ENCODE data around the gene AHDC1.
"Not testable (repeated sequence)": the region's sequence is repeated elsewhere in the genome, so short reads cannot be mapped to it uniquely, and the experiment has no call there.

Gene AHDC1

DNA sequence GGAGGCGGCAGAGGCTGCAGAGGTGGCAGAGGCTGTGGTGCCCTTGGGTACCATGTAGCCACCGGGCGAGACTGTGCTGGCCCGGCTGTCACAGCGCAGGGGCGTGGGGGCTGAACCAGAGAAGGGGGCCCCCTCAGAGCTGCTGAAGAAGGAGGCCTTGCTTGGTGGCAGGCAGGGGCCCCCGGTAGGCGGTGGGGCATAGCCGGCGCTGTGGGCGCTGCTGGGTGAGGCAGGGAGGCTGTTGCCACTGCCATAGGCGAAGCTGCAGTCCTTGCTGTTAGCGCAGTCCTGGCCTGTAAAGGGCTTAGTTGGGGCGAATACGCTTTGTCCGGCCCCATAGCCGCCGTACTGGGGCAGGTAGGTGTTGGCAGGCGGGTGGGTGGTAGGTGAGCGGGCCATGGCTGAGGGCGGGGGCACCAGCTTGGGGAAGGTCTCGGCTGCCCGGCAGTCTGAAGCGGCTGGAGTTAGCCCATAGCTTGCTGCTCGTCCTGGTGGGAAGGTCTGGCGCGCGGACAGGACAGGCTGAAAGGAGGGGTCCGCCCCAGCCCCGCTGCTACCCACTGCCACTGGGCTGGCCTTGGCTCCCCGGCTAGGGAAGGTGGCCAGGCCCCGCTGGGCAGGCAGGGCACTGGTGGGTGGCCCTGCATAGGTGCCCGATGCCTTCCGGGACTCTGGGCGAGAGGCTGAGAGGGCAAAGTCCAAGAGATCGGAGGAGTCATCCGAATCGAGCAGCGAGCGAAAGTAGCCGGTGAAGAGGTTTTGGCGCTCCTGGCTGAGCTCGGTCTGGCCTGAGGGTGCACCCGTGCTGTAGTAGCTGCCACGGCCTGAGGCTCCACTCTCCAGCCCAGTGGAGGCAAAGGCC, 54.9 kb downstream of the AHDC1 start:
- DNase-seq: no peak

DNA sequence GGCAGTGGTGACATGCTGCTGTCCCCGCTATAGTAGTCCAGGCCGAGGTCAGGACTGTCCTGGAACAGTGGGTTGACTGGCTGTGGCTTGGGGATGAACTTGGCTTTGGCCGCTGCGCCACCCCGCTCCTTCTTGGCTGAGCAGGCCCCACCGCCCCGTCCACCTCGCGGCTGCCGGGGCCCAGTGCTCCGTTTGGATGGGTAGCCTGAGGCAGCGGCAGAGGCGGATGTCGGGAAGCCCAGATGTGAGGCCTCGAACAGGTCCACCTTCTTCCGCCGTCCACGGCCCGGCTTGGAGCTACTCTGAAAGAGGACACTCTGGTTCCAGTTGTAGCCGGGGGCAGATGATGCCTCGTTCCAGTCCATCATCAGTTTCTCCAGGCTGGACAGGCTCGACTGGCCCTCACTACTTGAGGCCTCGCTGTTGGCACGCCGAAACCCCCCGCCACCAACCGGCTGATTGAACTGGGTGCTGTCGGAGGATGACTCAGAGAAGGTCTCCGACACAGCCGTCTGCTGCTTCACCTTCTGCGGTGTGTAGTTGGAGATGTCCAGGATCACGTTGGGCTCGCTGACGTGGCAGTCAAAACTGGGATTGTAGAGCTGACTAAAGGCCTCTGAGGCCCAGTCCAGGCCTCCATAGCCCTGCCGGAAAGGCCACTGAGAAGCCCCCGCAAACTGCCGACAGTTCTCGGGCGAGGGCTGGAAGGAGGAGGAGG, 55.6 kb downstream of the AHDC1 start:
- no peak for DNase-seq

DNA sequence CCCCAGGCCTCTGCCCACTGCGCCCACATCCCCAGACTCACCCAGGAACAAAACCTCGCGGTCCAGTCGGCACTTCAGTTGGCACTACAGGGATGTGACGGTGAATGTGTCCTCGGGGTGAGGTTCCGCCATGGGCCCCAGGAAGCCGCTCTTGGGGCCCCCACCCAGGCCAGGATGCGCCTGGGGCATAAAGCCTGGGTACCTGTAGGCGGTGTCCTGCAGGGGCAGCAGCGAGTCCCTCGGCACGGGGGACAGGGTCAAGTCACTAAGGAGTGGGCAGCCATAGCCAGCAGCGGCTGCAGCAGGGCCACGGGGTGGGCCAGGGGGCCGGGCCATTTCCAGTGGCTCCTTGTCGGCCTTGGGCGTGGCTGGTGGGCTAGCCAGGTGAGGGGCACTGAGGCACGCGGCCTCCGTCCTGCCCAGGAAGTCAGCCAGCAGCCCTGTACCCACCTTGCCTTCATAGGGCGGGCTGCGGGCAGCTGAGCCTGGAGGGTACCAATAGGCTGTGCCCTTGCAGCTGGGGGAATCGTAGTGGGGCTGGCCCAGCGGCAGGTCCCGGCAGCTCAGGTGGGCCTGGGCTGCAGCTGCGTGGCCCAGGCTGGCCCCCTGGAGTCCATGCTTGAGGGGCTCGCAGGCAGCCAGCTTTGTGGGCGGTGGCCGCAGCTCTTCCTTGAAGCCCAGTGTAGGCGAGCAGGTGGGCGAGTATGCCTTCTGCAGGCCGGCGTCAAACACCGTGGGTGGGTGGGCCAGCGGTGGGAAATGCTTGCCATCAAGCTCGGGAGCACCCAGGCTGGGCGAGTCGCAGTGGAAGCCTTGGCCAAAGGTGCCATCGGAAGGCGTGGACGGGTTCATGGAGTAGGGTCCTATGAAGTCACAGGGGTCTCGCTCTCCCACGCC, 56.5 kb downstream of the AHDC1 start:
- no peak for DNase-seq

DNA sequence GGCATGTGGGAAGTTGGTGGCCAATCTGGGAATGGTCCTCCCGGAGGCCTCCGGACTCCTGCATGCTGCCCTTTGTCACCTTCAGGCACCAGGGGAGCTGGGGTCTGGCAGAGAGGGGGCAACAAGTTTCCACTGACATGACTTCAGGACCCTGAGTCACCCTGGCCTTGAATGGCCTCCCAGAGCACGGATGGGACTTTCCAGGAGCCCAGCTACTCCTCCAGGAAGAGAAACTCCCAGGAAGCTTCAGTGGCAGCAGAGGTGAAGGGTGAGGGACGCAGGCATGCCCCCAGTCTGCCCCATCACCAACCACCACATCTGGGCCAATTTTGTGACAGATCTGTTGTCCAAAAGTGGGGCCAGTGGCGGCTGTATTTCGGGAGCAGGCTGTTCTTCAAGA, 58.1 kb downstream of the AHDC1 start:
- DNase-seq: no peak

DNA sequence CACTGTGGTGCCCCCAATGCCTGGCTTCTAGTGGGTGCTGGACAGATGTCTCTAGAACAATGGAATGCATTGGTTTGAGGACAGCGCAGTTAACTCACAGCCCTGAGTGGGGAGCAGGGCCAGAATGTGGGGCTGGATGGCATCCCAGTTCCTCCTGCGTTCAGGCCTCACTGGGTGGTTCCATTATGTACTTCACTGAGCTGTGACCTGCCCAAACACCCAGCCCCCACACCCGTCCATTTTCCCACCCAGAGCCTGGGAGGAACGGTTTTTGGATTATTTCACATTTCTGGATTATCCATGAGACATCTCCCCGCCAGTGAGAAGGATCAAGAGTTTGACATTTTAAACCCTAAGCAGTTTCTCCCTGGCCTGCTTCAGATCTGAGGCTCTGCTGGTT, 58.7 kb downstream of the AHDC1 start:
- no peak for DNase-seq

DNA sequence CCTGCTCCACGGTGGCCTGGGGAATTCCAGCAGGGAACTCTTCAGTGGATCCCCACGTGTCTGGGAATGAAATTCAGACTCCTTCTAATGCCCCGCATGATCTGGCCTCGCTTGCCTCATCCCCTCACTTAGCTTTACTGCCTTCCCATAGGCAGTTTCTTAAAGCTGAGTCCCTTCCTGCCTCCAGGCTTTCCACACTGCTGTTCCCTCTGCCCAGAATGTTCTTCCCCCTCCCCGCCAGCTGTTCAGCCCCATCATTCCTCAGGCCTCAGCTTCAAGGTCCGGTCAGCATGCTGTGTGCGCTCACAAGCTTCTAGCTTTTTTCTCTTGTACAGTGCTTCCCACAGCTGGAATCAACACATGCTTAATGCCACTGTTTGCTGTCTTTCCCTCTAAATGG, 59.1 kb downstream of the AHDC1 start:
- no peak for DNase-seq

DNA sequence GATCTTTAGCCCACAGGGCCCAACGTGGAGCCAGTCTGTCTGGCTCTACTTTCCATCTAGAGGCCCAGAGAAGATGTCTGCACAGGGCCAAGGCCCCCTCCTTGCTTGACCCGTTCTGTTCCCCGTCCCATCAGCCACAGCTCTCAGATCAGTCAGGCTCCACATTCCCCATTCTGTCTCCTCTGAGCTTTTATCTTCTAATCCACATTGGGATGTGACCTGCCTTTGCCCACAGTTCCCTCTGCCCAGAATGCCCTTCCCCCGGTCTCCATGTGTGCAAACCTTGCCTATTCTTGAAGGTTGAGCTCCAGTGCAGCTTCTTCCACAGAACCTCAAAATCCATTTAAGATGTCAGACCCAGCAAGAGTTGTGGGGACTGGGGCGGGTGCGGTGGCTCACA, 60.7 kb downstream of the AHDC1 start:
- no peak for DNase-seq

DNA sequence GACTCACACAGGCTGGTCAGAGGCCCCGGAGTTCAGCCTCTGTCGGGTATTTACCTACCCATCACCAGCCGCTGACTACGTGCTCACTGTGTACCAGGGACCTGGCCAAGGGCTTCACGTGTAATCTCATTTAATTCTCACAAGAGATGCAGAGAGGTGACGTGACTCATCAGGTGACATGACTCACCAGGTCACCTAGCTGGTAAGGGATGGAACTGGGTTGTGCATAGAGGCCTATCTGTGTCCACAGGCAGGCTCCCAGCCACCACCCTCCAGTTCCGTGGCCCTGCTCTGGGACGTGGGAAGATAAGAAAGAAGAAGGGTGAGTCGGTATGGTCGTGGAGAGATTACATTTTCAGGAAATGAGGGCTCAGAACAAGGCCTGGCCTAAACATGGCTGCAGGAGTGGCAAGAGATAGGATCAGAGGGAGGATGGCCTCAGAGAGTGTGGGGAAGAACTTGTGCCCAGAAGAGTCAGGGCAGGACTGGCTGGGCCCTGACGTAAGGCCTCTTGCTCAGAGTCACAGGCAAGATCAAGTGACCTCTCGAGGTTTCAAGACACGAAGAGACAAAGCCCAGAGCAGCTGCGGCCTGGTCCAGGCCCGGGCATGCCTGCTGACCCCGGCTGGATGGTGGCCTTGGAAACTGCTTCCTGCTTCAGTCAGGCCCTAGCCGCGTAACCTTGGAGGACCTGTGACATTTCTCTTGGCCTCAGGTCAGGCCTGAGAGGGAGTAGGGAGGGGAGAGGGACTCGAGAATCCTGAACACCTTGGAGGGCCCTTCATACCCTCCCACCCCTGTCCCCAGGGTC, 61.3 kb downstream of the AHDC1 start:
- DNase-seq: no peak

DNA sequence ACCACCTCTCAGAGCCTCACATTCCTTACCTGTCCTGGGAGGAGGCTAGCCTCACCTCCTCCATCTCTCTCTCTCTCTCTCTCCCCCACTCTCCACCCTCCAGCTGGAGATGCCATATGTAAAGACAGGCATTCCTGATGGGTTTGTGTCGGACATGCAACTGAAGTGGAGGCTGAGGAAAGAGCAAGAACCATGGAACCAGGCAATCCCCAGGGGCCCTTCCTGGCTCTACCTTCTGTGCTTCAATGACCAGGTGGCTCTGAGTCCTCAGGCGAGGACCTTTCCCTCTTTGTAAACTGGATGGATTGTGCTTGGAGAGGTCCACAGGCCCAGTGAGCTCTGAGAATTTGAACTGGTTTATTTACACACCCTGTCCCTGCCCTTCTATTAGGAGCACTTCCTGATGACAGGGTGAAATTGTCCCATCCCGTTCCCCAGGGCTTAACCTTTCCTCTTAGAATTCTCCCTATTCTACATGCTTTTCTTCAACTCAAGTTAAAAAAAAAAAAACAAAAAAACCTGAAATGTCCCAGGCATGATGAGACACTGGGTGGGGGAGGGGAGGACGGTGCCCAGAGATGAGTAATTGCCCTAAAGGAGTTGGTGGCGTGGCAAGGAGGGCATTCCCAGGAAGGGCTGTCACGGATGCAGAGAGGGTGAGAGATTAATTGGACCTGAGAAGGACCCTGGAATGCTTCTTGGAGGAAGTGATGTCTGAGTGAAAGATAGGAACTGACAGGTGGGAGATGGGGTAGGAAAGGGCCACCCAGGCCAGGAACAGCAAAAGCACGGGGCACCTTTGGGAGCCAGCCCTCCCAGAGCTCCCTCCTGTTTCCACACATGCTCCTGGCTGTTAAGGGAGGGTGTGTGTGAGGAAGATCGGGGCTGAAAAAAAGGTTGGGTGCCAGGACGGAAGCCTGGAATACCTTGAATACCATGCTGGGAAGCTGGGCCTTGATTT, 63.8 kb downstream of the AHDC1 start:
- peak; percentile 75 for DNase-seq

DNA sequence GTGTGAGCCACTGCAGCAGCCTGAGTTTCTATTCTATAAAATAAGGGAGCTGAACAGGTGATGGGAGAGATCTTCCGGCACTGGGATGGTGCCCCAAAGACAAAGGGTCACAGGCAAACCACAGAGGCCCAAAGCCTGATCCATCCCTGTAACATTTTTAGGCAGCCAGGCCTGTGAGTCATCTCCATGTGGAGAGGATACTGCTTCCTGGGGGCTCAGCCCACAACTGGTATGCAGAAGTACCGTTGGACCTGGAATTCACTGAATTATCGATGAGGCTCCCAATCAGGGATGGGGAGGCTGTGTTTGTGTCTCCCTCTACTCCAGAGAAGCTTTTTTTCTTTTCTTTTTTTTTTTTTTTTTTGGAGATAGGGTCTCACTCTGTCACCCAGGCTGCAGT, 65.2 kb downstream of the AHDC1 start:
- DNase-seq: peak; percentile 87

DNA sequence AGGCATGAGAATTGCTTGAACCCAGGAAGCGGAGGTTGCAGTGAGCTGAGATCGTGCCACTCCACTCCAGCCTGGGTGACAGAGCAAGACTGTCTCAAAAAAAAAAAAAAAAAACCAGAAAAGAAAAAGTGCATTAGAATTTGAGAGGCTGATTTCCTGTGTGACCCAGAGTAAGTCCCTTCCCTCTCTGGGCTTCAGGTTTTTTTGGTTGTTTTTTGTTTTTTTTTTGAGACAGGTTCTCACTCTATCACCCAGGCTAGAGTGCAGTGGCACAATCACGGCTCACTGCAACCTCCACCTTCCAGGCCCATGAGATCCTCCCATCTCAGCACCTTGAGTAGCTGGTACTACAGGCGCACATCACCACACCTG, 65.7 kb downstream of the AHDC1 start:
- not testable (repeated sequence) for DNase-seq

DNA sequence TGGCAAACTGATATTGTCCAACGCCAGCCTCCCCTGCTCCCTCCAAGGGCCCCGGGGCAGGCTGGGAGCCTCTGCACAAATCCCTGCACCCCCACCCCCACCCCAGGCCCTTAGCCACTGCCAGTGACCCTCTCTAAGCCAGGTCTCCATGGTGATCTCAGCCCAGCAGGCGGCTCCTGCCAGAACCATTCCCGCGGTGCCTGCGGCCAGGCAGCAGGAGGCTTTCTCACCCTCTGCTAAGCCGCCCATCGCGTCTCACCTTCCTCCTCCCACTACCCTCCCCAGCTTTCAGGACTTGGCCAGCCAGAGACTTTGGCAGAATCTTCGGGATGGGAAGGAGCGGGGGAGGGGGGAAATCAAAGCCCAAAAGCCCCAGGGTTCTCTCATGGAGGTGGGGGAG, 67.2 kb downstream of the AHDC1 start:
- peak; percentile 28 for DNase-seq

DNA sequence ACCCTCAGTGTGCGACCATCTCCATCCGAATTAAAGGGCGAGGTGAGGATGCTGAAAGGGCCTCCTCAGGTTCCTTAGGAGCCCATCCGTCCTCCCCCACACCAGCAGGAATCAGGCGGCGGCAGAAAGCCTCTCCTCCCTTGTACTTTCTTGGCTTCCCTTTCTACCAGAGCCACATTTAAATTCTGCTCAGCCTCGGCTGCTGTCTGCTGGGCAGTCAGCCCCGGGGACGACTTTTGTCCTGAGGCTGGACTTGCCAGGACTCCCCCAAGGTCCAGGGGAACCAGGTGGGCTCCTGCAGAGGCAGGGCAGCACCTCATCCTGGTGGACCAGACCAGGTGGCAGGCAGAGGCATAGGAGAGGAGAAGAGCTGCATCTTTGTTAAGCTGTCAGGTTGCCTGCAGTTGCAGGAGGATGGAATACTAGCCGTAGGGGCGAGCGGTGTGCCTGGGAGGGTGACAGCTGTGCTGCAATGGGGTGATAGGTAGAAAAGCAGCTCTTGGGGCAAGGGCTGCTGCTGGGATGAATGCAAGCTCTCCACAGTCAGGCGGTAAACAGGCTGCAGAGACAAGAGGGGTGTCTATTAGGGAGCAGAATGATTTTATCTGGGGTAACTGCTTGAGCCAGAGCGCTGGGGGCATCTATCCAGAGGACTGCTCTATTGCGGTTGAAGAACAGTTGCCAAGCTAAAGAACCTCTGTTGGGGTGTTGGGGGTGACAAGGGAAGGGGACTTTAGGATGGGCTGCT, 67.8 kb downstream of the AHDC1 start:
- DNase-seq: no peak

DNA sequence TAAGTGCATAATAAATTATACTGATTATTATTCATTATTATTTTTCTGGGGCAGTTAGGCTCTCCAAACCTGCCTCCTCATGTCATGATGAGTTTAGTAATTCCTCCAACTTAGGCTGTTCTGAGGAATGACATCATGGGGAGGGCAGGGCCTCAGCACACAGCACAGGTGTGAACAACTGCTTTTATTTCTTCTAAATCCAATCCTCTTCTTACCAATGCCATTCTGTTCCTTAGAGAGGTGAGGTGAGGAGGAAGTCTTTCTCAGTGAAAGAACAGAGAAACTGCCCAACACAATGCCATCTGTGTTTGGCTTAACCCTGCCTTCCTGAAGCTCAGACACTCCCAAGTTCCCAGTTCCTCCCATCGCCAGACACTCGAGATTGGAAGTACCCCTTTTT, 68.6 kb downstream of the AHDC1 start:
- no peak for DNase-seq

DNA sequence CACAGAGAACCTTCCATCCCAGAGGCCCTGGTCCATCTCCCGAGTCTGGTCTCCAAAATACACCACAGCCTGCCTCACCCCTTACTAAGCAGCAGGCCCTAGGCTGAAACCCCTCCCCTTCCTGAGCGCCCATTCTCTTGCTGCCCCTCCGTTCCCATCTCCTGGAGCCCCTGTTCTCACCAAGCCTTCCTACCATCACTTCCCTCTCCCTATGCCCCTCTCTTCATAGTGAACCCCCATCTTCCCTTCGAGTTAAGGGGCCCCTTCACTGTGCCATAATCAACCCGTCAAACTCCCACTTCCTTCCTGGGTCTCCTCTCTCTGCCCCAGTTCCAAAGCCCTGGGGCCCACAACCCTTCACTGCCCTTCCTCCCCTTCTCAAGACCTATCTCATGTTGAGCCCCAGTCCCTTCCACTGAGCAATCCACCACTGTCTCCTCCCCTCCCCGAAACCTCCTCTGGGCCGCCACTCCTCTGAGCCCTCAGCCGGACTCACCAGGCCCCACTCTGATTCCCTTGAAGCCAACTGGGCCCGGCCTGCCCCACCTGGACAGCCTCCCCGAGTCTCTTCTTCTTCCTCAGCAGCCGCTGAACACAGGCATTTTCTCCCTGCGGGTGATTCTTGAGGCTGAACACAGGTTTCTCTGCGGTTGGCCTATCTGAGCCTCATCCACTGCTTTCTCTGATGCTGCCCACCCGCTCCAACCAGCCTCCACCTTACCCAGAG, 71.8 kb downstream of the AHDC1 start:
- no peak for DNase-seq

DNA sequence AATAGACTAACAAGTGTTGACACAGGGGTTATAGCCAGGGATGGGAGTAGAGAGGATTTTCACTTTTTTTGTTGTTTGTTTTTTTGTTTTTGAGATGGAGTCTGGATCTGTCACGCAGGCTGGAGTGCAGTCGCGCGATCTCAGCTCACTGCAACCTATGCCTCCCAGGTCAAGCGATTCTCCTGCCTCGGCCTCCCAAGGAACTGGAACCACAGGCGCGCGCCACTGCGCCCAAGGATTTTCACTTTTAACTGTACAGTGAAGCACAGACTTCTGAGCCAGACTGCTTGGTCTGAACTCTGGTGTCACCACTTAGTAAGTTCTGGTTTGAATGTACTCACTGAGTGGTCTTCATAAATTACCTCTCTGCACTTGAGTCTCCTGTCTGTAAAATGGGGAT, 73.8 kb downstream of the AHDC1 start:
- no peak for DNase-seq

DNA sequence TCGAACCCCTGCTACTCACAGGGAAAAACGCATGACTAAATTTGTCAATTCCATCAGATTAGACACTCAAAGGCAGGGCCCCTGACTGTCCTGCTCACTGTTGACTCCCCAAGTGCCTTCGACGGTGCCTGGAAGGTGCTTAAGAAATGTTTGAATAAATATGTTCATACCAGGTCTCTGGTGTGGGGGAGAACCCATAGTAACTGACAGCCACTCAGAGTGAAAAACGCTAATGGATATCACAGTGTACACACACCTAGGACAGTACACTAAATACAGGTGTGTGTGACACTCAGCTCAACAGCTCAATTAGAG, 74.3 kb downstream of the AHDC1 start:
- DNase-seq: no peak

DNA sequence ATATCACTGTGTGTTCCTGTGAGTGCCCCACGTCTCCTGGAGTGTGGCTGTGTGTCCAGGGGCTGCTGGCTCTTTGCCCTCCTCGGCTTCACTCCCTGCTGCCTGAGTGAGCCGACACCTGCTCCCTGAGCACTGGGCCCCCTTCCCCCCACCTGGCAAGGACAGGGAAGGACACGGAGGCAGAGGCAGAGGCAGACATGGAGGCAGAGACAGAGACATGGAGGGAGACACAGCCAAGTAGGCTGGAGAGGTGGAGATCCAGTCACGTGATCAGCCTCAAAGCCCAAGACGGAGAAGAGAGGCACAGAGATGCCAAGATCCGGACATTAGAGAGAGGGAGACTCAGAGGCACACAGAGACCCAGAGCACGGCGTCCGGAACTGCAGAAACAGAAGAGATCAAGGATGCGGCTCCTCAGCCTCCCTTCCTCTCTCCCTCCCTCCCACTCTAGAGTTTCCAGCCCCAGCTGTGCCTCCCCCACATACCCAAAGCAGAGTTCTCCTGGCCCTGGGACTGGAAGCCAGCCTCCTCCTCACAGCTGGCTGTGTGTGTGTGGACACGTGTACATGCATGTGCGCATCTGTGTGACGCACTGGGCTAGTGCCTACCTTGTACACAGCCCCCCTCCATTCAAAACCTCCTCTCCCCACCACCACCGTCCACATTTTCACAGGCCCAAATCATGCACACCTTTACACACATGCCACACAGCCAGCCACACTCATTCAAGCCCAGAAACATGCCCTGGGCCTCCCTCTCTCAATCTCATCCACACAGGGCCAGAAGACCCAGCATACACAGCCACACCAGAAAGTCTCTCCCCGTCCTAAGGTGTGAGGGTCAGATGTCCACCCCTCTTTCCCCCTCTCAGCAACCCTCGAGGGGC, 74.9 kb downstream of the AHDC1 start:
- DNase-seq: no peak

Measured in HCEC 1CT (cell line).